Inferior parietal cortex (tissue), 1 donor: ENCODE results near the gene AADACL4.
"Not testable (repeated sequence)": the region's sequence is repeated elsewhere in the genome, so short reads cannot be mapped to it uniquely, and the experiment has no call there.

Source experiments
- DNase-seq: peaks from one replicate; pipeline ENCODE4 v3.0.0-alpha.2; 2016; ENCODE audit errors: extremely low spot score

The AADACL4 gene

GRCh38 chr1:12629985-12630760, 13.7 kb upstream of the AADACL4 start:
- DNase-seq: no peak

DNA sequence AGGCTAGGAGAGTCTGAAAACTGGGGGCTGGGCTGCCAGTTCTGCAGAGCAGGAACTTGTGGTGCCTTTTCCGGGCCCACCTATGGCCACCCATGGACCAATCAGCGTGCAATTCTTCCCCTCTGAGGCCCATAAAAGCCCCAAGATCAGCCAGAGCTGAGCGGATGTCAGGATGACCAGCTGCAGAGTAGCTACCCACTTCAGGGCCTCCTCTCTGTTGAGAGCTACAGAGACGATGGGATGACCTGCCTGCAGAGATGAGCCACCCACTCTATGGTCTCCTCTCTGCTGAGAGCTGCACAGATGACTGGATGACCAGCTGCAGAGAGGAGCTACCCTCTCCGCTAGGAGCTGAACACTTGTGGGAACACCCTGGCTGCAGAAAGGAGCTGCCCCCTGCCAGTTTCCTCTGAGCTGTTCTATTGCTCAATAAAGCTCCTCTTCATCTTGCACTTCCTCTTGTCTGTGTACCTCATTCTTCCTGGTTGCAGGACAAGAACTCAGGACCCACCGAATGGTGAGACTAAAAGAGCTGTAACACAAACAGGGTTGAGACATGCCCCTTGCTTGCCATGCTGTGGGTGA, 12.8 kb upstream of the AADACL4 start:
- no peak for DNase-seq

DNA sequence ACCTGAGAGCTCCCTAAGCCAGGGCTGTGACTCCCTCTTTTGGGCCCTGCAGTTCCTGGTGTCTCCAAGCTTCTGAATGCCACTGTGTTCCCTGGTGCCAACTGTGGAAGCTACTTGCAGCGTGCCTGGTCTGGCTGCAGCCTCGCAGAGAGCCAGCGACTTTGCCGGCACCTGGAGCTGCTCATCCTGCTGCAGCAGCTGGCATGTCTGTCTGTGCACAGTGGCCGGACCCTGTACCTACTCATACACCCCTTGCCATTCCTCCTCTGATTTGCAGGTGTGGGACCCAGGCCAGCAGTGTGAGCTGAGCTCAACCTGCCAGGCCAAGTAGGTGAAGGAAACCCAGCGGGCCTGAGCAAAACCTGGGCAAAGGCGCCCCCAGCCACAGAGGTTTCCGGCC, 12.3 kb upstream of the AADACL4 start:
- DNase-seq: no peak

DNA sequence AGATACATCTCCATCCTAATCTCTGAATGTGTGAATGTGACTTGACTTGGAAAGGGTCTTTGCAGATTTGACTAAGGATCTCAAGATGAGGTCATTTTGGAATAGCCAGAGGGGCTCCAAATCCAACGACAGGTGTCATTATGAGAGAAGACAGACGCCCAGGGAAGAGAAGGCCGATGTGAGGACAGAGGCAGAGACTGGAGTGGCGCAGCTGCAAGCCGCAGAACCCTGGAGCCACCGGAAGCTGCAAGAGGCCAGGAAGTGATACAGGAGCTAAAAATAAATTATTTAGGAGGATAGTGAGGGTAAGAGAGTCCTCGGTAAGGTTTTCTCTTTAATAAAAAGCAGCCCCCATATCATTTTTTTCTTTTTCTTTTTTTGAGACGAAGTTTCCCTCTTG, 9.7 kb upstream of the AADACL4 start:
- no peak for DNase-seq

DNA sequence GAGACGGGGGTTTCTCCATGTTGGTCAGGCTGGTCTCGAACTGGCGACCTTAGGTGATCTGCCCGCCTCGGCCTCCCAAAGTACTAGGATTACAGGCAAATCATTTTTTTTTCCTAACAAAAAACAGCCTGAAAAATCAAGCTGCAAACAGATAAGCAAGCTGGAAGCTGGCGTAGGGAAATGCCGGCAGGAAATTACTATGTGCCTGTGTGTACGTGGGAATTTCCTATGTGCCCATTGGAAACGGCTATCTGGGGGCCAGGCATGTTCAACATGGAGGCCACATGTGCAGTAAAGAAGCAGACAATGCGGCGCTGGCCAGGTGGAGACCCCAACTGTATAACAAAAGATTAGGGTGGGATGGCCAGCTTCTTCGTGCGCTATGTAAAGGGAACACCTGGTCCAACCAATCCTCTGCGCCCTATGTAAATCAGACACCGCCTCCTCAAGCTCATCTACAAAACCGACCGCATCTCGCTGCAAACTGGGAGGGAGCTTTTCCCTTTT, 9.1 kb upstream of the AADACL4 start:
- DNase-seq: no peak

- DNase-seq: no peak
Observed at GRCh38 chr1:12636098-12636950, 7.6 kb upstream of the AADACL4 start.

DNA sequence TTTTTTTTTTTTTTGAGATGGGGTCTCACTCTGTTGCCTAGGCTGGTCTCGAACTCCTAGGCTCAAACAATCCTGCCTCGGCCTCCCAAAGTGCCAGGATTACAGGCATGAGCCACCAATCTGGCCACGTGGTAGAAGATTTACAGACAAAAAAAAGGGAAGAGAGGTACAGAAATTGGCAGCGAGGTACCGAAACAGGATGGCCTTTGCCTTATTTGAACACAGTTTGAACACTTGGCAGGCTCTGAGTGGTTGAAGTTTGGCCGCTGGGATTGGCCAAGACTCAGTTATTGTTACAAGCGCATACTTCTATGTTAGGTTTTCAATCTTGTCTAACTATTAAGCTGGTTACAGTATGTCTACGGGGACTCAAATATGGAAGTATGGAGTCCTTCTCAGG, 6.2 kb upstream of the AADACL4 start:
- DNase-seq: no peak

GRCh38 chr1:12640237-12640957, 3.5 kb upstream of the AADACL4 start:
- no peak for DNase-seq

GRCh38 chr1:12640958-12641272, 3.0 kb upstream of the AADACL4 start:
- no peak for DNase-seq

GRCh38 chr1:12643079-12643478, 806 bp upstream of the AADACL4 start:
- DNase-seq: no peak

- DNase-seq: no peak
Observed at GRCh38 chr1:12644237-12644636, 352 bp downstream of the AADACL4 start.

GRCh38 chr1:12644829-12645228, 944 bp downstream of the AADACL4 start:
- no peak for DNase-seq

DNA sequence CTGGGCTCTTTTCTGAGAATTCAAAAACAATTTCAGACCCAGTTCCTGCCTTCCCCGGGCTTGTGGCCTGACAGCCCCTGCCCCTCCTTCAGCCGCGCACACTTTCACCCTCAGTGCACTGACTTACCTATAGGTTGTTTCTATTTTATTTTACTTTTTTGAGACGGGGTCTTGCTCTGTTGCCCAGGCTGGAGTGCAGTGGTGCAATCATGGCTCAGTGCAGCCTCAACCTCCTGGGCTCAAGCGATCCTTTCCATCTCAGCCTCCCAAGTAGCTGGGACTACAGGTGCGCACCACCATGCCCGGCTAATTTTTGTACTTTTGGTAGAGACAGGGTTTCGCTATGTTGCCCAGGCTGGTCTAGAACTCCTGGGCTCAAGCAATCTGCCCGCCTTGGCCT, 1.5 kb downstream of the AADACL4 start:
- not testable (repeated sequence) for DNase-seq

- no peak for DNase-seq
Observed at GRCh38 chr1:12648741-12649140, 4.9 kb downstream of the AADACL4 start.

DNA sequence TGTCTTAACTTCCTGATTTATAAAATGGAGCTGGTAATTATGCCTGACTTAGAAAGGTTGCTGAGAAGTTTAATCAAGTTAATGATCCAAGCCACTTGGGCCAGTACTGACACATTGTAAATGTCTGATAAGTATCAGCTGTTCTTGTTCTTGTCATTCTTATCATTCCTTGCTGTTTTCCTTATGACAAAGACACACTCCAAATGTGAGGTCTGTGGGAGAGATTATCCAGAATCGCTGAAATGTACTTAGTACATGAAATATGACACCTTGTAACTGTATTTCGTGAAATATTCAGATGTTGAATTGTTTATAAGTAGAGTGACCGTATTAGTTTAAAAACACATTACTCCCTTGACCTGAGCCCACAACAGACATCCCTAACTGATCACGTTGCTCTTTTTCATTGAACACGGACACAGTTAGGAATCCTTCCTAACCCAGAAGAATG, 6.1 kb downstream of the AADACL4 start:
- no peak for DNase-seq

DNA sequence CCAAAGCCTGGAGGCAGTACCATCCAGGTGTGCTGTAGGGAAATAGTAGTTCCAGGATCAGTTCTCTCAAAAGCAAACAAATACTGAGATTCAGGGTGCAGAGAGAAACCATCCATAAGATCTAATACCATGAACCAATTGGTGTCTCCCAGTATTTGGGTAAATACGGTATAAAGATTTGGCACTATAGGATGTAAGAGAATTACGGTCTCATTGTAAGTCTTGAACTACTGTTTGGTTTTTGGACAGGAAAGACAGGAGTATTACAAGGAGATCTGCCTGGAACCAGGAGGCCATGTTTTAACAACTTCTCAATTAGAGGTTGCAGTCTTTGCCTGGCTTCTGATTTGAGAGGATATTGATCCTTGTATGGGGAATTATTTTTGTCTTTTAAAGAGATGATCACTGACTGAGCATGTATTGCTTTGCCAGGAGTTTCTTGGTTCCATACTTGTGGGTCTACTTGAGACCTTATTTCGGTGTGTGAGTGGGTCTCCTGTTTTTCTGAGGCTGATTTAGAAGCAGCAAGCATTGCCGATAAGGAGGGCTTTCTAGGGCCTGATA, 10.2 kb downstream of the AADACL4 start:
- DNase-seq: no peak

DNA sequence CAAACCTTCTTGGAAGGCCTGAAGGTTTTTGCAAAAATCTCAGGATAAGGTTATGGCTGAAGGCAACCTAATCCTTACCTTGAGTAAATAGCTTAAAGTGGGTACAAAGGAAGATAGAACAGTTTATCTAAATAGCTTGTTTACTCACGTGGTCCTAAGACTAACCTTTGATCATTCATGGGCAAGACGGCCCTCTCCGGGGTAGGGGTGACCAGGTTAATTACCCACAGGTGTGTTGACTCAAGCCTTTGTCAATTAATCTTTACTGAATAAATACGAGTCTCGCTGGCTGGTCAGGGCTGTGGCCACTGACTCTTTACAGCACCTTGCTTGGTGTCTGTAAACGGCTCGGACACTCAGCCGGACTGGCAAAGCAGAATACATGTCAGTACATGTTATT, 10.8 kb downstream of the AADACL4 start:
- DNase-seq: no peak

GRCh38 chr1:12656575-12656974, 12.7 kb downstream of the AADACL4 start:
- DNase-seq: no peak

DNA sequence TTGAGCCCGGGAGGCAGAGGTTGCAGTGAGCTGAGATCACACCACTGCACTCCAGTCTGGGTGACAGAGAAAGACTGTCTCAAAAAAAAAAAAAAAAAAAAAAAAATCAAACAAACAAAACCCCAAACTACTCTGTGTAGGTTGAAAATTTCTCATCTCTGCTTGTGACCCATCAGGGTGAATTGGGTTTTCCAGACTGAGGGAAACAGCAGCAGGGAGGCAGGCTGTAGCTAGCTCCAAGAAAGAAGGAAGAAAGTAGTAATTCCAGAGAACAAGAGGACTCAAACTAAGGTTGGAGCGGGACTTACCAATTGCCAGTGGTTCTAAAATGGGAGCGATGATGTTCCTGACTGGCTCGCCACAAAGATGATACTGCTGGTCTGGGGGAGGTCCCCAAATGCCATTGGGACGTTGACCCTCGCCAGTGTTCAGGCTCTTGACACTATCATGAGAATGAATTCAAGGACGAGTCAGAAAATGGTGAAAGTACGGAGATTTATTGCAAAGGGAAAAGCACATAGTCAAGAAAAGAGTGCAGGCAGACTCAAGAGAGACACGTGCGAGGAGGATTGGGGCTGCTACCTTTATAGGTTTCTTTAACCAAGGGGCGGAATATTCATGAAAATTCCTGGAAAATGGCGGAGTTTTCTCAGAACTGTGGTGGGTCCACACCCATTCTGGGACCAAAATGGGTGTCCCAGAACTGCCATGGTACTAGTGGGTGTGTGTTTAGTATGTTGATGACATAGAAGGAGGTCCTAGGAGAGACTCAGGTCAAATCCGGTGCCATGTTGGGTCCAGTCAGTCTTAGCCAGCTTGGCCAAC, 13.4 kb downstream of the AADACL4 start:
- peak; percentile 56 for DNase-seq

GRCh38 chr1:12657885-12658512, 14.1 kb downstream of the AADACL4 start:
- DNase-seq: not testable (repeated sequence)
